ENCODE measurements around the gene PNMA8B. TPM values are rescaled to one million over a fixed set of nuclear protein-coding genes. Genes with fewer than 3 reads are reported as not detected.
"Not testable (repeated sequence)": the region's sequence is repeated elsewhere in the genome, so short reads cannot be mapped to it uniquely, and the experiment has no call there.

PNMA8B gene
- 5.3 TPM for total RNA-seq

DNA sequence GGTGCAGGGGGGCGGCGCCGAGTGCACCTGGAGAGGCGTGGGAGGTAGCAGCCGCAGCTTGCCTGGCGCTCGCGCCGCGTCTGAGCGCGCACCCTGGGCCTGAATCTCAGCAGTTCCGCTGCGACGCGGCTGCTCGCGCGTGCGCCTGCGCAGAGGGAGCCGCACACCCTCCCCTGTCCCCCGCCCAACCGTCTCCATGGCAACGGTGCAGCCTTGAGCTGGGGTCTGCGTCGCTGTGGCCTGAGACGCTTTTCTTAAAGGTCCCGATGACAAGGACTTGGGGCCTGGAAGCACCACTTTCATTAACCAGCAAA, at the start of gene PNMA8B:
Gene PNMA8B (minus strand): TSS at position 82 of the 314 bp plus-strand sequence. CDS start 402 bp downstream, outside the sequence.
- DNase-seq (ENCODE audit: low spot score) = peak; percentile 45

GRCh38 chr19:46544651-46545050, 49.0 kb upstream of the PNMA8B start:
- DNase-seq (ENCODE audit: low spot score) = no peak

DNA sequence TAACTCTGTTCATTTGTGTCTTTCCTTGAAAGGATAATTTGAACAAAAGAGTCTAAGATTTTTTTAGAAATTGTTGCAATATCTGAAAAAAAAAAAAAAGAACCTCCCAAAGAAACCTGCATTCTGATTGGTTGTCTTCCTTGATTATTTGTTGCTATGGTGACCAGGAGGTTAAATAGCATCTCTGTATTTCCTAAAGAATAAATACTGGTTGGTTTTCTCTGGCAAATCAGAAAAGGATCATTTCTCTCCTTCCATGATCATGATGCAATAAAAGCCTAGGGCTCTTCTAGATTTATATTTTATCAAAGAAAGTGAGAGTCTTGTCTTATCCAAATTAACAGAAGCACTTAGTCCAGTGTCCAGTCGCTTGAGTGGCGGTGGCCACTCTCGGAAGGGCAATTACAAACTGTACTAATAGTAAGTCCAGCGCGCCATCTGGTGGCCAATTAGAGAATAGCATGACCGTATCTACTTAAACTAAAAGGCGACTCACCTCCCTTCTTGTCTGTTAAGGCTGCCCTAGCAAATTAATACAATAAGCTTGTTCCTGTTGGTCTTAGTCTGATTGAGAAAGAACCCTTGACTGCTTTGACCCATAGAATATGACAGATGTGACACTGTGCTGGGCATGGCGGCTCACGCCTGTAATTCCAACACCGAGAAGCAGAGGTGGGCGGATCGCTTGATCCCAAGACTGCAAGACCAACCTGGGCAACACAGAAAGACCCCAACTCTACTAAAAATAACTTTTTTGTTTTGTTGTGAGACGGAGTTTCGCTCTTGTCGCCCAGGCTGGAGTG, 47.0 kb upstream of the PNMA8B start:
- DNase-seq (ENCODE audit: low spot score) = peak; percentile 93

DNA sequence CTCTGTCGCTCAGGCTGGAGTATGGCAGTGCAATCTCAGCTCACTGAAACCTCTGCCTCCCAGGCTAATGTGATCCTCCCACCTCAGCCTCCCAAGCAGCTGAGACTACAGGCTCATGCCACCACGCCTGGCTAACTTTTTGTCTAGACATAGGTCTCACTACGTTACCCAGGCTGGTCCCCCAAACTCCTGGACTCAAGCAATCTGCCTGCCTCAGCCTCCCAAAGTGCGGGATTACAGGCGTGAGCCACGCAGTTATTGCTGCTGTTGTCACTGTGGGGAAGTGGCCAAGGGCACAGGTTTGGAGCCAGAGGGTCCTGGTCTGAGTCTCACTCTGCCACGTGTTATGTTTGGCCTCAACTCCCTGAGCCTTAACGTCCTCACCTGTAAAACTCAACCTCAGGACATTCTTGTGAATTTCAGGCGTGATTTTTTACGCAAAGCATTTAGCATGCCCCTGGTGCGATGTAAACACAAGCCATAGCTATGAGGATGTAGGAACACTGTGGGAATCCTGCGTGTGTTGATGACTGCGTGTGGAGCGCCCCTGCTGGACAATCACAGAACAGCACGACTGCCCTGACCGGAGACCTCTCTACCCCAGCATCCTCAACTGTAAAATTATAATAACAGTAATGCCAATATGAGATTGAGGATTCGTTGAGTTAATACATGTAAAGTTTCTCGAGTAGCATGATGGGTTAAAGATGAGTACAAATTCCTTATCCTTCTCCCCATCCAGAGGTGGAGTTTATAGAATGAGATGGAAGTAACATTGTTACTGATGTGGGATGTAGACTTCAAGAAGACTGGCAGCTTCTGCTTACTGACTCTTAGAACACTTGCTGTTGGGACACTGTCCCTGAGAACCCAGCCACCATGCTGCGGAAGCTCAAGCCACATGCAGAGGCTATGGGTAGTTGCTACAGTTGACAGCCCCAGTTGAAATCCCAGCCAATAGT, 41.8 kb upstream of the PNMA8B start:
- peak; percentile 59 for DNase-seq (ENCODE audit: low spot score)

DNA sequence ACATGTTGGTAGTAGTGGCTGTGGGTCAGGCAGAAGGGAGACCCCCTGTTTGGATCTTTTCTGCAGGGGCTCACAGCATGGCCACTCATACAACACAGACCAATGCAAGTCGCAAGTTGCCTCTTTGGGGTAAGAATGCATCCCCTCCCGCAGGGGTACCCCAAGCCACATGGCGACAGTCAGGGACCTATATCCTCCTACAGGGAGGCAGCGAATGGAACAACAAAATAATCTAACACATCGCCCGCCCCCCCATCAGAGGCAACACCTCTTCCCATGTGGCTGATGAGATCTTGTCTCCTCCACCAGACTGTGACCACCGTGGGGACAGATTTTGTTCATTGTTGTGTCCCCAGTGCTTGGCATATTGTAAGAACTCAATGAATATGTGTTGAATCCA, 40.7 kb upstream of the PNMA8B start:
- DNase-seq (ENCODE audit: low spot score) = no peak

DNA sequence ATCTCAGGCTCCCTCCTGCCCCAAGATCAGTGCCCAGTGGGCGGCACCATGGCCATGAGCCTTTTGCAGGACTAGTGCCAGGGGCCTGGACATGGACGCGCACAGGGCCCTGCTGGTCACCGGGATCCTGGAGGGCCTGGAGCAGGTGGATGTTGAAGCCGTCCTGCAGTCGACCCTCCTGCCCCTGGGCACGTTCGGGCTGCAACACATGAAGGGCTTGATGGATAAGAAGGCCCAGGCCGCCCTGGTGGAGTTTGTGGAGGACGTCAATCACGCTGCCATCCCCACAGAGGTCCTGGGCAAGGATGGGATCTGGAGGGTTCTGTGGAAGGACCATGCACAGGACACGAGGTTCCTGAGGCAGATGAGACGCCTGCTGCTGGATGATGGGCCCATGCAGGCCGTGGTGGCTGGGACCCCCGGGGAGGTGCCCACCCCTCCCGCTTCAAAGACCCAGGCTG, 38.0 kb upstream of the PNMA8B start:
- DNase-seq (ENCODE audit: low spot score) = no peak

DNA sequence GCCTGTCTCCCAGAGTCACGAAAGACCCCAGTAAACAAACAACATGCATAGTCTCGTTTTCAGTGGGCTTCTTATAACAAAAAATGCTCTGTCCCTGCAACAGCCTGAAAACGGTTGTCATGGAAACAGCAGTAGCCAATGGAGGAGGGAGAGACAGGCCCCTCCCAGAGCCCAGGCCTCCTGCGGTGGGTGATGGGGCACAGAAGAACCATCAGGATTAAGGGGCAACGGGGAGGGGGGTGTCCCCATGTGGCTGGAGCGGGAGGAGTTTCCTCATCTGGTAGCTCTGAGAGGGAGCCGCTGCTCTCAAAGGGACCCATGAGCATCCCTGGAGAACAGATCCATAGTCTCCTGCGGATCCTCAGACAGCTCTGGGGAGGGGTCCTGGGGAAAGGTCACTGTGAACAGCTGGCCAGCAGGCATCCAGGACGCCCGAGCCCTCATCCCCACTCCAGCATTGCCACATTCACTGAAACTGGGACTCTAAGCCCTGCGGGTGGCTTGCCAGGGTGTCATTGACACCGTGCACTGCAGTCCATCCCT, 37.5 kb upstream of the PNMA8B start:
- DNase-seq (ENCODE audit: low spot score) = no peak

DNA sequence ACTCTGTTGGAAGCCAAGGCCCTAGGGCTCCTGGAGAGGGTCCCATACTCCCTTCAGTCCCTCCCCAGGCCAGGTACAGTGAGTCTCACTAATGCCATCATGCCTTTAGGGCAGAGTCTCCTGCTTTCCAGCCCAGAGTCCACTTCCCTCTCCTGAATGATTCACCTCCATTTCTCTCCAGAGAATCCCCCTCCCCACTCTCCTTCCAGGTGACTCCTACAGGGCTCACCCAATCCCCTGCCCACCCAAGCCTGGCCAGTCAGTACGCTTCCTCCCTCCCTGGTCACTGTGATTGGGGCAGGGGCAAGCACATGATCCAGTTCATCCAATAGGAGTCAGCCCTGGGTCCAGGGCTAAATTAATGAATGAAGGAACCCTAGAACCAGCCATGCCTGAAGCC, 35.0 kb upstream of the PNMA8B start:
- DNase-seq (ENCODE audit: low spot score) = no peak

- DNase-seq (ENCODE audit: low spot score) = peak; percentile 66
Observed at GRCh38 chr19:46529622-46530451, 34.2 kb upstream of the PNMA8B start.

GRCh38 chr19:46528601-46529590, 33.2 kb upstream of the PNMA8B start:
- no peak for DNase-seq (ENCODE audit: low spot score)

- not testable (repeated sequence) for DNase-seq (ENCODE audit: low spot score)
Observed at GRCh38 chr19:46526801-46527200, 31.1 kb upstream of the PNMA8B start.

DNA sequence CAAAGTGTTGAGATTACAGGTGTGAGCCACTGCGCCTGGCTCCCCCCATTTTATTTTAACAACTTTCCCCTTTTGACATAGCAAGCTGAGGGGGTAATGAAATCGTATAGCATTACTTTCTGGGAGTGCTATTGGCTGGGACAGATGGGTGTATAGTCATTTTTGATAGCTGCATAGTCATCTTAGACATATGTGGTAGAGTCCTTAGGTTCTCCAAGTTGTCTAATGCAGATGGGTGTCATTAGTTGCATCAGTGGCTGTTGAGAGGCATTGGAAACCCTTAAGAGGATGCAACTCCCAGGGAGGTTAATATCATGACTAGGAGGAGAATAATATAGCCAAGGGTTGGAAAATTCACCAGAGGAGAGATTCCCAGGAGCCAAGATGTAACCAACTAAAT, 28.6 kb upstream of the PNMA8B start:
- DNase-seq (ENCODE audit: low spot score) = no peak

GRCh38 chr19:46522988-46523387, 27.3 kb upstream of the PNMA8B start:
- DNase-seq (ENCODE audit: low spot score) = not testable (repeated sequence)

- DNase-seq (ENCODE audit: low spot score) = no peak
Observed at GRCh38 chr19:46521241-46521868, 25.7 kb upstream of the PNMA8B start.

GRCh38 chr19:46520616-46521015, 24.9 kb upstream of the PNMA8B start:
- no peak for DNase-seq (ENCODE audit: low spot score)

GRCh38 chr19:46517471-46517870, 21.8 kb upstream of the PNMA8B start:
- DNase-seq (ENCODE audit: low spot score) = no peak

DNA sequence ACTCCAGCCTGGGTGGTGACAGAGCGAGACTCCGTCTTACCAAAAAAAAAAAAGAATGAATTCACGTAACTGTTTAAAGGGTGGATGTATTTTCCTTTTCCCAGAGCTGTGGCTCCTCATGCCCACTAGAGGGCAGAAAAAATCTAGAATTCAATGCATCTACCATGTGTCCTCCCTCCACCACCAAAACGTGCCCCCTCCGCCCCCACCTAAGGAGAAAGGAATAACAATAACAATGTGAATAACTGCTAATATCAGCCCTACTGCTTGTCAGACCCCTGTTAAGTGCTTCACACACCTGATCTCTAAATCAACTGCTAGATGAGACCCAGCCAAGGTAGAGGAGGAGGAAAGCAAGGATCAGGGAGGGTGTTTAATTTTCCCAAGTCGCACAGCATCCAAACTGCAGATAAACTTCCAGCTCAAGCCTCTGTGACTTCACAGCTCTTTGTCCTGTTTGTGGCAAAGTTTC, 20.2 kb upstream of the PNMA8B start:
- no peak for DNase-seq (ENCODE audit: low spot score)

- DNase-seq (ENCODE audit: low spot score) = no peak
Observed at GRCh38 chr19:46515290-46515609, 19.6 kb upstream of the PNMA8B start.

DNA sequence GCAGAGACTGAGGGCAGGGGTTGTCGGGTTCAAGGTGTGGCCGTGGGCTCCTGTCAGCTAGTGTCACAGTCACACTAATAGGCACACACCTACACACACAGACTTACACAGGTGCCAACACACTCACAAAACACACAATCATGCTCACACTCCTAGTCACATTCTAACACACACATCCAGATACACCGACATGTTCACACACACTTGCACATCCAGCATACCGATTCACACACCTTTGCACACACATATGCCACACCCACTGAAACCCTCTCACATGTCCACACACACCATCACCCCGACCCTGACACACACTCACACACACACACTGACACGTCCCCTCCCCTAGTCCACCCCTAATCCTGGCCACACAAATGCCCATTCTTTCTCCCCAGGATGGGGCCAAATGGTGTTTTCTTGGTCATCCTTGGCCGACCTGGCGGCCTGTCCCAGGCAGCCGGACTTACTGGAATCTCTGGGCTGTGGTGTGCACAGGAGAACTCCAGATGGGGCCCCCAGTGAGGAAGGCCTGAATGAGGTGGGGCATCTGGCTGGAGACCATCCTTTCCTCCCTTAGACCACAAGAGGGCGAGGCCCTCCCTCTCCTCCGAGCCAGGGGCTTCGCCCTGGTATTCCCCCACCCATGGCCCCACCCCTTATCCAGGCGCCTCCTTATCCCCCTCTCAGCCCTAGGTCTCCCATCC, 19.1 kb upstream of the PNMA8B start:
- no peak for DNase-seq (ENCODE audit: low spot score)
